ENCODE results near the gene PTPRN2. TPM values are rescaled to one million over a fixed set of nuclear protein-coding genes. Genes with fewer than 3 reads are reported as not detected.

The PTPRN2 gene
- polyA plus RNA-seq, 4 donors: 7.2 to 9.2 (median 7.5) TPM

GRCh38 chr7:157876469-157877285 is 710.9 kb downstream of the PTPRN2 start:
- no peak for DNase-seq (ENCODE audit: low read depth in 4 of 4, low spot score in 3 of 4)

GRCh38 chr7:157875230-157876179 is 712.1 kb downstream of the PTPRN2 start:
- no peak for DNase-seq (ENCODE audit: low read depth in 4 of 4, low spot score in 3 of 4)

- no peak for DNase-seq (ENCODE audit: low read depth in 4 of 4, low spot score in 3 of 4)
These were observed 712.8 kb downstream of the PTPRN2 start for GRCh38 chr7:157874870-157875229.

- no peak for DNase-seq (ENCODE audit: low read depth in 4 of 4, low spot score in 3 of 4)
These were observed 713.3 kb downstream of the PTPRN2 start for GRCh38 chr7:157874208-157874816.

- DNase-seq (ENCODE audit: low read depth in 4 of 4, low spot score in 3 of 4): no peak
These were observed 714.0 kb downstream of the PTPRN2 start for GRCh38 chr7:157873664-157874063.

- no peak for DNase-seq (ENCODE audit: low read depth in 4 of 4, low spot score in 3 of 4)
These were observed 714.4 kb downstream of the PTPRN2 start for GRCh38 chr7:157873181-157873580.

- DNase-seq (ENCODE audit: low read depth in 4 of 4, low spot score in 3 of 4): no peak
These were observed 715.2 kb downstream of the PTPRN2 start for GRCh38 chr7:157872447-157872846.

- DNase-seq (ENCODE audit: low read depth in 4 of 4, low spot score in 3 of 4): no peak
These were observed 715.9 kb downstream of the PTPRN2 start for GRCh38 chr7:157871681-157872080.

- DNase-seq (ENCODE audit: low read depth in 4 of 4, low spot score in 3 of 4): no peak
These were observed 716.9 kb downstream of the PTPRN2 start for GRCh38 chr7:157870644-157871290.

- DNase-seq (ENCODE audit: low read depth in 4 of 4, low spot score in 3 of 4): no peak
These were observed 717.8 kb downstream of the PTPRN2 start for GRCh38 chr7:157869793-157870192.

- DNase-seq (ENCODE audit: low read depth in 4 of 4, low spot score in 3 of 4): no peak
These were observed 719.8 kb downstream of the PTPRN2 start for GRCh38 chr7:157867685-157868305.

- no peak for DNase-seq (ENCODE audit: low read depth in 4 of 4, low spot score in 3 of 4)
These were observed 721.2 kb downstream of the PTPRN2 start for GRCh38 chr7:157866336-157866924.

GRCh38 chr7:157865351-157866165 is 722.1 kb downstream of the PTPRN2 start:
- no peak for DNase-seq (ENCODE audit: low read depth in 4 of 4, low spot score in 3 of 4)

- DNase-seq (ENCODE audit: low read depth in 4 of 4, low spot score in 3 of 4): no peak
These were observed 722.7 kb downstream of the PTPRN2 start for GRCh38 chr7:157864911-157865310.

- DNase-seq (ENCODE audit: low read depth in 4 of 4, low spot score in 3 of 4): no peak
These were observed 723.5 kb downstream of the PTPRN2 start for GRCh38 chr7:157863906-157864810.

- DNase-seq (ENCODE audit: low read depth in 4 of 4, low spot score in 3 of 4): no peak
These were observed 724.4 kb downstream of the PTPRN2 start for GRCh38 chr7:157863176-157863575.

GRCh38 chr7:157862731-157863130 is 724.9 kb downstream of the PTPRN2 start:
- no peak for DNase-seq (ENCODE audit: low read depth in 4 of 4, low spot score in 3 of 4)

GRCh38 chr7:157861551-157861950 is 726.1 kb downstream of the PTPRN2 start:
- no peak for DNase-seq (ENCODE audit: low read depth in 4 of 4, low spot score in 3 of 4)

Measured in left renal pelvis (tissue), 4 donors.